Keratinocyte (primary cell): Measurements from ENCODE around the gene TNS4. TPM values are rescaled to one million over a fixed set of nuclear protein-coding genes. Genes with fewer than 3 reads are reported as not detected.

ENCODE experiments used
- DNase-seq: peaks from one replicate; pipeline ENCODE4 v3.0.0-alpha.2; 2011; ENCODE audit warnings: low read depth, missing footprints, low spot score
- FAIRE-seq: peaks from 2 replicates; lab custom pipeline; 2011; peaks lifted over from hg19 to GRCh38; lab: Jason Lieb, UNC
- H2AFZ ChIP-seq: 2 replicates; pipeline ENCODE4 v1.6.0; 2012; ENCODE audit warnings: low read length, control low read depth, inconsistent platforms; ENCODE audit not compliant: control insufficient read depth
- H3K27ac ChIP-seq: 2 replicates; pipeline ENCODE4 v1.5.1; 2011; ENCODE audit warnings: low read length; ENCODE audit not compliant: control insufficient read depth, insufficient read depth
- H3K27me3 ChIP-seq: 3 replicates; pipeline ENCODE4 v1.6.0; 2011; ENCODE audit warnings: low read length; ENCODE audit not compliant: control insufficient read depth, insufficient read depth; ENCODE audit errors: extremely low read depth
- H3K36me3 ChIP-seq, 2 experiments: 2 replicates in 1 of 2; 3 replicates in 1 of 2; pipeline ENCODE4 v1.5.1; 2011; ENCODE audit warnings: low read length in 2 of 2, mild to moderate bottlenecking in 1 of 2; ENCODE audit not compliant: control insufficient read depth in 2 of 2, insufficient read depth in 2 of 2; ENCODE audit errors: extremely low read depth in 1 of 2
- H3K4me1 ChIP-seq: 3 replicates; pipeline ENCODE4 v1.5.1; 2011; ENCODE audit warnings: low read length; ENCODE audit not compliant: control insufficient read depth, insufficient read depth; ENCODE audit errors: extremely low read depth
- H3K4me2 ChIP-seq: 3 replicates; pipeline ENCODE4 v1.6.0; 2011; ENCODE audit warnings: low read depth, low read length; ENCODE audit not compliant: control insufficient read depth, insufficient read depth; ENCODE audit errors: extremely low read depth
- H3K4me3 ChIP-seq, 3 experiments: fragments of 200-600 bp in 1 of 3; sonication (generic) in 1 of 3; 2 replicates in 2 of 3; 3 replicates in 1 of 3; pipeline ENCODE4 v1.5.1; 2011 to 2016; ENCODE audit warnings: low read length in 3 of 3, mild to moderate bottlenecking in 3 of 3, control low read depth in 2 of 3, inconsistent platforms in 1 of 3, low read depth in 1 of 3, mixed read lengths in 1 of 3, mixed run types in 1 of 3, moderate library complexity in 1 of 3; ENCODE audit not compliant: control insufficient read depth in 2 of 3, insufficient read depth in 2 of 3; ENCODE audit errors: extremely low read depth in 1 of 3
- H3K79me2 ChIP-seq: 2 replicates; pipeline ENCODE4 v1.6.0; 2012; ENCODE audit warnings: low read length; ENCODE audit not compliant: control insufficient read depth, insufficient read depth
- H3K9ac ChIP-seq: 3 replicates; pipeline ENCODE4 v1.6.0; 2011; ENCODE audit warnings: low read length; ENCODE audit not compliant: control insufficient read depth, insufficient read depth; ENCODE audit errors: extremely low read depth
- H3K9me1 ChIP-seq: 3 replicates; pipeline ENCODE4 v1.6.0; 2011; ENCODE audit warnings: low read length; ENCODE audit not compliant: control insufficient read depth, insufficient read depth; ENCODE audit errors: extremely low read depth
- H3K9me3 ChIP-seq: 2 replicates; pipeline ENCODE4 v1.5.1; 2012; ENCODE audit warnings: low read depth, low read length; ENCODE audit not compliant: control insufficient read depth
- H4K20me1 ChIP-seq: 3 replicates; pipeline ENCODE4 v1.6.0; 2011; ENCODE audit warnings: low read length; ENCODE audit not compliant: control insufficient read depth, insufficient read depth; ENCODE audit errors: extremely low read depth
- CTCF ChIP-seq, 3 experiments: IDR thresholded peaks in 1 of 3; conservative IDR thresholded peaks in 1 of 3; optimal IDR thresholded peaks in 1 of 3; 2 replicates in 2 of 3; 3 replicates in 1 of 3; pipeline versions ENCODE3 to v1.5.1; 2011; ENCODE audit warnings: low read length in 3 of 3, mild to moderate bottlenecking in 3 of 3, moderate library complexity in 2 of 3, control low read depth in 1 of 3, inconsistent platforms in 1 of 3; ENCODE audit not compliant: insufficient read depth in 2 of 3; ENCODE audit errors: extremely low read depth in 1 of 3
- EZH2 ChIP-seq: IDR thresholded peaks from one replicate; pipeline ENCODE4 v1.6.1; 2012; ENCODE audit warnings: inconsistent platforms, mild to moderate bottlenecking, low read length, moderate library complexity
- dilution Hi-C: fragments of 300-500 bp; cut with MboI; formaldehyde crosslinking; loops from one replicate; pipeline ENCODE4 v1.7.0; 2020; ENCODE audit warnings: low sequenced_read_pairs; ENCODE audit not compliant: extremely low pct_ligation_motif_present
- polyA plus RNA-seq, 5 experiments: library from polyadenylated mRNA; depleted of rRNA in 3 of 5; stranded (reverse) in 3 of 5; stranded (forward) in 1 of 5; unstranded in 1 of 5; fragments of >200 nt; gene quantifications; 1 replicate in 1 of 5; 2 replicates in 3 of 5; 3 replicates in 1 of 5; pipeline versions ENCODE4 v1.2.1 to v1.2.3, GENCODE V29; 2011 to 2012; ENCODE audit warnings: missing spikeins in 2 of 5, low read depth in 1 of 5, low replicate concordance in 1 of 5

The TNS4 gene
- polyA plus RNA-seq, 1 donor (not counting 4 experiments of a cell fraction or from before 2014, with no cell fraction given): 160 TPM

- H3K9me3 ChIP-seq: no peaks in the 10 kb centered on the region
- FAIRE-seq: no peak
- H3K36me3 ChIP-seq: no peaks in the 10 kb centered on the region
- no peak overlapping the region for H3K9ac ChIP-seq
- H3K27ac ChIP-seq: no peak overlapping the region
- peaks cover 6% of the 10 kb centered on the region for H3K27me3 ChIP-seq
- dilution Hi-C loops: no loop called here
- no peak overlapping the region for H3K4me2 ChIP-seq
- no peak for TF ChIP-seq CTCF (optimal IDR thresholded peaks at IDR 0.05 in 1 of 3, IDR thresholded peaks at IDR 0.05 in 1 of 3, conservative IDR thresholded peaks at IDR 0.05 in 1 of 3; ENCODE audit: extremely low read depth in 1 of 3, insufficient read depth in 2 of 3, low read length in 3 of 3)
- no peak for TF ChIP-seq EZH2
- H3K79me2 ChIP-seq: no peaks in the 10 kb centered on the region
- no peaks in the 10 kb centered on the region for H4K20me1 ChIP-seq
- H2AFZ ChIP-seq: no peak overlapping the region
- H3K4me1 ChIP-seq: peaks cover 18% of the 10 kb centered on the region
- H3K9me1 ChIP-seq: no peaks in the 10 kb centered on the region
- no peak overlapping the region for H3K4me3 ChIP-seq
- no peak for DNase-seq
Measured at GRCh38 chr17:40460604-40460967, 40.8 kb downstream of the TNS4 start.

GRCh38 chr17:40459636-40460603, 41.5 kb downstream of the TNS4 start:
- Histone ChIP-seq H3K4me3 (no peak overlapping the region), H3K27me3 (peaks cover 6% of the 10 kb centered on the region), H4K20me1 (no peaks in the 10 kb centered on the region), H2AFZ (no peak overlapping the region), H3K9me1 (no peaks in the 10 kb centered on the region), H3K4me1 (peaks cover 18% of the 10 kb centered on the region), H3K27ac (no peak overlapping the region), H3K79me2 (no peaks in the 10 kb centered on the region), H3K9me3 (no peaks in the 10 kb centered on the region), H3K36me3 (no peaks in the 10 kb centered on the region), H3K4me2 (no peak overlapping the region), H3K9ac (no peak overlapping the region)
- no peak for FAIRE-seq
- TF ChIP-seq EZH2 (no peak), CTCF (optimal IDR thresholded peaks at IDR 0.05 in 1 of 3, IDR thresholded peaks at IDR 0.05 in 1 of 3, conservative IDR thresholded peaks at IDR 0.05 in 1 of 3; ENCODE audit: extremely low read depth in 1 of 3, insufficient read depth in 2 of 3, low read length in 3 of 3) (no peak)
- no peak for DNase-seq
- dilution Hi-C loops: no loop called here
